ACC112 (cell line): ENCODE measurements around the gene SRSF2.
"Not testable (repeated sequence)": the region's sequence is repeated elsewhere in the genome, so short reads cannot be mapped to it uniquely, and the experiment has no call there.

Experiments used
- H2AFZ ChIP-seq: fragments of 200-600 bp; sonication (generic); one replicate; pipeline ENCODE4 v1.6.0; 2017; ENCODE audit warnings: antibody characterized with exemption, low read length; ENCODE audit not compliant: unreplicated experiment
- H3K27ac ChIP-seq: fragments of 200-600 bp; sonication (generic); 2 replicates; pipeline ENCODE4 v1.5.1; 2014; ENCODE audit warnings: low read depth, mild to moderate bottlenecking, antibody characterized with exemption, low read length, moderate library complexity
- H3K27me3 ChIP-seq: fragments of 200-600 bp; sonication (generic); 2 replicates; pipeline ENCODE4 v1.6.1; 2014; ENCODE audit warnings: mild to moderate bottlenecking, antibody characterized with exemption, low read length, moderate library complexity, mixed read lengths; ENCODE audit not compliant: insufficient read depth
- H3K36me3 ChIP-seq: fragments of 200-600 bp; sonication (generic); 2 replicates; pipeline ENCODE4 v1.6.1; 2016; ENCODE audit warnings: mild to moderate bottlenecking, antibody characterized with exemption, low read length, moderate library complexity, mixed read lengths; ENCODE audit not compliant: insufficient read depth
- H3K4me1 ChIP-seq: fragments of 200-600 bp; sonication (generic); one replicate; pipeline ENCODE4 v1.6.1; 2016; ENCODE audit warnings: low read length, mixed read lengths; ENCODE audit not compliant: insufficient read depth, unreplicated experiment, control insufficient read depth
- H3K4me3 ChIP-seq: fragments of 200-600 bp; sonication (generic); 2 replicates; pipeline ENCODE4 v1.5.1; 2014; ENCODE audit warnings: mild to moderate bottlenecking, low read depth, low read length
- H3K79me2 ChIP-seq: fragments of 200-600 bp; sonication (generic); one replicate; pipeline ENCODE4 v1.6.0; 2016; ENCODE audit warnings: low read length; ENCODE audit not compliant: control insufficient read depth, unreplicated experiment, insufficient read depth

SRSF2 gene

GRCh38 chr17:76720941-76721340 is 16.2 kb downstream of the SRSF2 start:
- Histone ChIP-seq H2AFZ (no peak overlapping the region), H3K4me3 (no peak overlapping the region), H3K27me3 (no peaks in the 10 kb centered on the region), H3K27ac (no peak overlapping the region), H3K4me1 (peaks cover 25% of the 10 kb centered on the region), H3K36me3 (peaks cover 54% of the 10 kb centered on the region), H3K79me2 (peaks cover 49% of the 10 kb centered on the region)

GRCh38 chr17:76720211-76720610 is 16.9 kb downstream of the SRSF2 start:
- Histone ChIP-seq H3K79me2 (peaks cover 46% of the 10 kb centered on the region), H3K4me3 (no peak overlapping the region), H3K4me1 (peaks cover 32% of the 10 kb centered on the region), H3K27me3 (no peaks in the 10 kb centered on the region), H2AFZ (no peak overlapping the region), H3K36me3 (peaks cover 52% of the 10 kb centered on the region), H3K27ac (no peak overlapping the region)

- peaks cover 37% of the 10 kb centered on the region for H3K36me3 ChIP-seq
These were observed 18.6 kb downstream of the SRSF2 start for GRCh38 chr17:76718516-76718915.

GRCh38 chr17:76716839-76717215 is 20.3 kb downstream of the SRSF2 start:
- peaks cover 24% of the 10 kb centered on the region for H3K4me1 ChIP-seq
- H3K27me3 ChIP-seq, result no peaks in the 10 kb centered on the region
- no peak overlapping the region for H2AFZ ChIP-seq
- peak overlapping the region; percentile 54 for H3K4me3 ChIP-seq
- H3K79me2 ChIP-seq, result peaks cover 36% of the 10 kb centered on the region
- H3K27ac ChIP-seq, result peak overlapping the region; percentile 98
- H3K36me3 ChIP-seq, result peaks cover 32% of the 10 kb centered on the region

More at GRCh38 chr17:76718516-76718915, 18.6 kb downstream of the SRSF2 start:
- Histone ChIP-seq H3K4me1 (peaks cover 22% of the 10 kb centered on the region), H3K27ac (peak overlapping the region; percentile 23; the same call in 1 of the 2 replicates), H3K79me2 (peaks cover 42% of the 10 kb centered on the region), H3K27me3 (no peaks in the 10 kb centered on the region), H2AFZ (no peak overlapping the region), H3K4me3 (no peak overlapping the region)

GRCh38 chr17:76716146-76716838 is 20.8 kb downstream of the SRSF2 start:
- Histone ChIP-seq H3K4me3 (peak overlapping the region; percentile 54), H2AFZ (no peak overlapping the region), H3K27me3 (no peaks in the 10 kb centered on the region), H3K27ac (peak overlapping the region; percentile 98), H3K79me2 (peaks cover 31% of the 10 kb centered on the region), H3K36me3 (peaks cover 27% of the 10 kb centered on the region), H3K4me1 (peaks cover 29% of the 10 kb centered on the region)

GRCh38 chr17:76715496-76715830 is 21.7 kb downstream of the SRSF2 start:
- Histone ChIP-seq H3K79me2 (peaks cover 30% of the 10 kb centered on the region), H3K36me3 (peaks cover 20% of the 10 kb centered on the region), H3K27me3 (no peaks in the 10 kb centered on the region), H3K27ac (peak overlapping the region; percentile 98), H2AFZ (no peak overlapping the region), H3K4me1 (peaks cover 32% of the 10 kb centered on the region), H3K4me3 (no peak overlapping the region)

GRCh38 chr17:76714822-76715495 is 22.2 kb downstream of the SRSF2 start:
- Histone ChIP-seq H3K4me3 (no peak overlapping the region), H3K36me3 (peaks cover 15% of the 10 kb centered on the region), H2AFZ (no peak overlapping the region), H3K27me3 (no peaks in the 10 kb centered on the region), H3K27ac (peak overlapping the region; percentile 98), H3K79me2 (peaks cover 34% of the 10 kb centered on the region), H3K4me1 (peaks cover 32% of the 10 kb centered on the region)

- Histone ChIP-seq H3K79me2 (peaks cover 40% of the 10 kb centered on the region), H3K27ac (no peak overlapping the region), H3K36me3 (peaks cover 10% of the 10 kb centered on the region)
These were observed 22.8 kb downstream of the SRSF2 start for GRCh38 chr17:76714336-76714735.

GRCh38 chr17:76713765-76714164 is 23.4 kb downstream of the SRSF2 start:
- no peak overlapping the region for H2AFZ ChIP-seq
- H3K79me2 ChIP-seq, result peaks cover 43% of the 10 kb centered on the region
- no peak overlapping the region for H3K4me3 ChIP-seq
- H3K27me3 ChIP-seq, result no peaks in the 10 kb centered on the region
- H3K4me1 ChIP-seq, result peaks cover 34% of the 10 kb centered on the region
- peaks cover 6% of the 10 kb centered on the region for H3K36me3 ChIP-seq
- no peak overlapping the region for H3K27ac ChIP-seq

More at GRCh38 chr17:76714336-76714735, 22.8 kb downstream of the SRSF2 start:
- Histone ChIP-seq H3K4me1 (peaks cover 32% of the 10 kb centered on the region), H2AFZ (no peak overlapping the region), H3K4me3 (no peak overlapping the region), H3K27me3 (no peaks in the 10 kb centered on the region)

- H3K27ac ChIP-seq, H2AFZ ChIP-seq, H3K36me3 ChIP-seq, H3K27me3 ChIP-seq, H3K4me3 ChIP-seq: not testable (repeated sequence)
- Histone ChIP-seq H3K79me2 (peaks cover 57% of the 10 kb centered on the region), H3K4me1 (peaks cover 46% of the 10 kb centered on the region)
These were observed 24.8 kb downstream of the SRSF2 start for GRCh38 chr17:76712321-76712720.
